NCI-H345 treated with DMSO at 0.1 percent for 48 hours (cell line): ENCODE results near the gene CARMIL3.
"Not testable (repeated sequence)": the region's sequence is repeated elsewhere in the genome, so short reads cannot be mapped to it uniquely, and the experiment has no call there.

Source experiments
- DNase-seq: peaks from one replicate; lab custom pipeline; 2025; ENCODE audit not compliant: unreplicated experiment; lab: John Stamatoyannopoulos, UW

Gene CARMIL3, protein sequence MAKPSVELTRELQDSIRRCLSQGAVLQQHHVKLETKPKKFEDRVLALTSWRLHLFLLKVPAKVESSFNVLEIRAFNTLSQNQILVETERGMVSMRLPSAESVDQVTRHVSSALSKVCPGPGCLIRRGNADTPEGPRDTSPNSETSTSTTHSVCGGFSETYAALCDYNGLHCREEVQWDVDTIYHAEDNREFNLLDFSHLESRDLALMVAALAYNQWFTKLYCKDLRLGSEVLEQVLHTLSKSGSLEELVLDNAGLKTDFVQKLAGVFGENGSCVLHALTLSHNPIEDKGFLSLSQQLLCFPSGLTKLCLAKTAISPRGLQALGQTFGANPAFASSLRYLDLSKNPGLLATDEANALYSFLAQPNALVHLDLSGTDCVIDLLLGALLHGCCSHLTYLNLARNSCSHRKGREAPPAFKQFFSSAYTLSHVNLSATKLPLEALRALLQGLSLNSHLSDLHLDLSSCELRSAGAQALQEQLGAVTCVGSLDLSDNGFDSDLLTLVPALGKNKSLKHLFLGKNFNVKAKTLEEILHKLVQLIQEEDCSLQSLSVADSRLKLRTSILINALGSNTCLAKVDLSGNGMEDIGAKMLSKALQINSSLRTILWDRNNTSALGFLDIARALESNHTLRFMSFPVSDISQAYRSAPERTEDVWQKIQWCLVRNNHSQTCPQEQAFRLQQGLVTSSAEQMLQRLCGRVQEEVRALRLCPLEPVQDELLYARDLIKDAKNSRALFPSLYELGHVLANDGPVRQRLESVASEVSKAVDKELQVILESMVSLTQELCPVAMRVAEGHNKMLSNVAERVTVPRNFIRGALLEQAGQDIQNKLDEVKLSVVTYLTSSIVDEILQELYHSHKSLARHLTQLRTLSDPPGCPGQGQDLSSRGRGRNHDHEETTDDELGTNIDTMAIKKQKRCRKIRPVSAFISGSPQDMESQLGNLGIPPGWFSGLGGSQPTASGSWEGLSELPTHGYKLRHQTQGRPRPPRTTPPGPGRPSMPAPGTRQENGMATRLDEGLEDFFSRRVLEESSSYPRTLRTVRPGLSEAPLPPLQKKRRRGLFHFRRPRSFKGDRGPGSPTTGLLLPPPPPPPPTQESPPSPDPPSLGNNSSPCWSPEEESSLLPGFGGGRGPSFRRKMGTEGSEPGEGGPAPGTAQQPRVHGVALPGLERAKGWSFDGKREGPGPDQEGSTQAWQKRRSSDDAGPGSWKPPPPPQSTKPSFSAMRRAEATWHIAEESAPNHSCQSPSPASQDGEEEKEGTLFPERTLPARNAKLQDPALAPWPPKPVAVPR (N-terminal part only)

DNA sequence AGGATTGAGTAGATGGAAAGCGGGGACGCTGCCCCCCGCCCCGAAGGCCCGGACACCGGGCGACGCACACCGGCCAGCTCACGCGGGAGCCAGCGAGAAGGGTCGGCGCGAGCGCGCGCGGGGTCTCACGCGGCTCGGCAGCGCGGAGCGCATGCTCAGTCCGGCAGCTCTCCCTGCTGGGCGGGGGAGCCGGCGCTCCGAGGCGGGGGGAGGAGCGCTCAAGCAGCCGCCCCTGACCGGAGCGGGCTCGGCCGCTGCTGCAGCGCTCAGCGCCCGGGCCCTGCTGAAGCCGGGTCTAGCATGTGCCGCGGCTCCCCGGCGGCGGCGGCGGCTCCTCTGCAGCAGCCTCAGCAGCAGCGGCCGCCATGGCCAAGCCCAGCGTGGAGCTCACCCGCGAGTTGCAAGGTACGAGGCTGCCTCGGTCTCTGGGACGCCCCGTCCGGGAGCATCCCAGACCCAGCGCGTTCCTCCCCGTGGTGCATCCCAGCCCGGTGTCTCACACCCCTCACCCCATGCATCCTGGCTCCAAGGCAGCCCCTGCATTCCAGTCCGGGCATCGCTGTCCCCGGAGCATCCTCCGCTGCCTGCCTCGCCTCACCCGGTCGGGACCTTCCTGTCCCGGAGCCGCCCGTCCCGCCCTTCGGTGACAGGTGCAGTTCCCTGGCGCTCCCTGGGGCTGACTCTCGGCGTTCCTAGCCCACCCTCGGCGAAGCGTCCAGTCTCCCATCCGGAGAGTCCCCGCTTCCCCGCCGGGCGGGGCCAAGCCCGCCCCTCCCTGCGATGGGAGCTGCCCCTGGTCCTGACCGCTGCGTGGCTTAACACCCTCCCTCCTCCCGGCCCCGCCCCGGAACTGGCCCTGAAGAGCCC, at the start of gene CARMIL3:
Gene CARMIL3 (plus strand): TSS at position 221 of the 867 bp plus-strand sequence. CDS start 145 bp downstream, at position 366.
- DNase-seq: peak; percentile 27

DNA sequence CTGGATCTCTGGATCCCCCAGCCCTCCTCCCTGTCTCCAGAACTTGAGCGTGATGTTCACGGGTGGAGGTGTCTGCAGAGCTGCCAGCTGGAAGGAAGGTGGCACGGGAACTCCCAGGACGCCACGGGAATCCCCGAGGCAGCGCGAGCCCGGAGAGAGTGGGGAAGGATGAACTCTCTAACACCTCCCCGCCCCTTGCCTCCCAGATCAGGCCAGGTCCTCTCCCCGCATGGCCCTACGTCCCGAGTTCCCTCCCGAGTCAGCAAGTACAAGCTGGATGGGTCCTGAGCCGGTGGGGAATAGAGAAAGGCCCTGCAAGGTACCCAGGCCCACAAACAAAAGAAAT, 45.4 kb upstream of the CARMIL3 start:
- DNase-seq: not testable (repeated sequence)

DNA sequence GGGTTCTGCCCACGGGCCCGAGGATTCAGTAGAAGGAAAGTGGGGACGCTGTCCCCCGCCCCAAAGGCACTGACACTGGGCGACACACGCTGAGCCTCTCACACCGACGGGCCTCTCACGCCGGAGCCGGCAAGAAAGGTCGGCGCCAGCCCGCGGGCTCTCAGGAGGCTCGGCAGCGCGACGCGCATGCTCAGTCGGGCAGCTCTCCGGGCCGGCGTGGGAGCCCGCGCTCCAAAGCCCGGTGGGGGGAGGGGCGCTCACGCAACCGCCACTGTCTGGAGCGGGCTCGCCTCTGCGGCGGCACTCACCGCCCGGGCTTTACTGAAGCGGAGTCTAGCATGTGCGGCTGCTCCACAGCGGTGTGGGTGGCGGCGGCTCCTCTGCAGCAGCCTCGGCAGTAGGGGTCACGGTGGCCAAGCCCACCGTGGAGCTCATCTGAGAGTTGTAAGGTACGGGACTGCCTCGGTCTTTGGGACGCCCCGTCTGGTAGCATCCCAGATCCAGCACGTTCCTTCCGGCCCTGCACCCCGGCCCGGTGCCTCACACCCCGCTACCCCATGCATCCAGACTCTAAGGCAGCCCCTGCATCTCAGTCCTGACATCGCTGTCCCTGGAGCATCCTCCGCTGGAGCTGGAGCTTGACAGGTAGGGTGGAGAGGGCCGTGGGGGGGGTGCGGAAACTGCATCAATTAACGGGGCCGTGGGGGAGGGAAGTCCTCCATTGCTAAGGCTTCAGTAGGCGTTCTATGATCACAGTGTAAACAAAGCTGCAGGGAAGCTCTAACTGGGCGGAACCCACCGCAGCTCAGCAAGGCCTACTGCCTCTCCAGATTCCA, 44.8 kb upstream of the CARMIL3 start:
- not testable (repeated sequence) for DNase-seq

DNA sequence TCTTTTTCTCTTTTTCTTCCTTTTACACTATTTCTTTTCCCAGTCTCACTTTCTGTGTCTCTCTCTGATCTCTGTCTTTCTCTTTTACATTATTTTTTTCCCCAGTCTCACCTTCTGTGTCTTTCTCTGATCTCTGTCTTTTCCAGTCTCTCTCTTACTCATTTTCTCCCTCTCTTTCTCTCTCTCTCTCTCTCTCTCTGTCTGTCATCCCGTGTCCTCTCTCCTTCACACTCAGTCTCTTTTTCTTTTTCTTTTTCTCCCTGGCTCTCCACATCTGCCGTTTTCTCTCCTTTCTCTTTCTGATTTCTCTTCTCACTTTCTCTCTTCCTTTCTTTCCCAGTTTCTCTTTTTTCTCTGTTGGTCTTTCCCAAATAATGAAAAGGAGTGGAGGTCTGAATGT, 40.8 kb upstream of the CARMIL3 start:
- DNase-seq: no peak

DNA sequence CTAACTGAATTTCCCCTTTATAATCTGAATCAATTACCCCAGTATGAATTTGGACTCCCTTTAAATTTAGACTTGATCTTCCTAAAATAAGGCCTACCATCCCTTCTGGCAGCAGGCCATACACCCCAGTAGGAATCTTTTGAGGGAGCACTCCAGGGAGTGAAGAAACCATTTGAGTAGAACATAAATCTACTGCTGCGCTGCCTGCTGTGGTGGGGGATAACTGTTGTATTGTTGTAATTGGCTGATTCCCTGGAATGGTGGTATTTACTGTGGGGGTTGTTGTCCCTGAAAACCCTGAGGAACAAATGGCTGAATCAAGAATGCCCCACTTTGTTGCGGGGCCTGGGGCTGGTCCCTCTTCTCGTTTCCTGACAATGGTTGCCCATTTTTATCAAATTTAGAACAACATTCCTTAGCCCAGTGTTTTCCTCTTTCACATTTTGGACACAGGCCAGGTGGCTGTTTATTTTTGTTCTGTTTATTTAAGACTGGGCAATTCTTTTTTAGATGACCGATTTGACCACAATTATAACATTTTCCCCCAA, 39.0 kb upstream of the CARMIL3 start:
- DNase-seq: not testable (repeated sequence)

DNA sequence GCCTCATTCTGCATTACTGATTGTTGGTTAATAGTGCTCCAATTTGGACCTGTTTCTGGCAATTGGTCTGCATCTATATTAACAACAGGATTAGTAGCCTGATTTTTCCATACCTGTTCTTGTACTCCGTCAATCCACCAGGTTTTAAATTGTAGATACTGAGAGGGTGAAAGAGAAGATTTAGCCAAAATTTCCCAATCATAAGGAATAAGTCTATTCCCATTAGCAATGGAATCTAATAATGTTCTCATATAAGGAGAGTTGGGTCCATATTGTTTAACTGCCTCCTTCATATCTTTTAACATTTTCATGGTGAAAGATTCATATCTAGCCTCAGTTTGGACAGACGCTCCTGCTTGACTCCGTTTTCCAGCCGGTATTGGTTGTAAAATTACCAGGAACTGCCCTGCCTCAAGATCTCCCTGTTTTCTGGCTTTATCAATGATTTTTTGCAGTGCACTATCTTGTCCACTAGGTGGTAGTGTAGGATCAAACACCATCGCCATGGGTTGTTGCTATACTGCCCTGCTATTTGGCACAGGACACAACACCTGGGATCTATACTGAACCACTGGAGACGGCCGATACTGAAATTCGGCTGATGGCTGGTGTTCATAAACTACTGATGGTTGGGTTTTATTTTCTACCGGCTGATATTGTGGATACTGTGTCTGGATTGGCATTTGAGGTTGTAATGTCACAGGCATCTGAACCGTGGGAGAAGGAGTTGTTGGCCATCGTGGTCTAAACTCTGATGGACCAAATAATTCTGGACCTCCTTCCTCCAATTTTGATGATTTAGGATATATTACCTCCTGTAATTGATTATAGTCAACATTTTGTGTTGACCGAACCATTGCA, 37.9 kb upstream of the CARMIL3 start:
- peak; percentile 65 for DNase-seq

DNA sequence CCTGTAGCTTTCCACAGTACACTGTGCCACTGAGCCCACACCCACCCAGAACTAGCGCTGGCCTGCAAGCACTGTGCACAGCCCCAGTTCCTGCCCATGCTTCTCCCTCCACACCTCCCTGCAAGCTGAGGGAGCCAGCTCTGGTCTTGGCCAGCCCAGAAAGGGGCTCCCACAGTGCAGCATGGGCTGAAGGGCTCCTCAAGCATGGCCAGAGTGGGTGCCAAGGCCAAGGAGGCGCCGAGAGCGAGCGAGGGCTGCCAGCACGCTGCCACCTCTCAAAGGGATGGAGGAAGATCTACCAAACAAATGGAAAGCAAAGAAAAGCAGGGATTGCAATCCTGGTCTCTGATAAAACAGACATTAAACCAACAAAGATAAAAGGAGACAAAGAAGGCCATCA, 36.1 kb upstream of the CARMIL3 start:
- DNase-seq: not testable (repeated sequence)

DNA sequence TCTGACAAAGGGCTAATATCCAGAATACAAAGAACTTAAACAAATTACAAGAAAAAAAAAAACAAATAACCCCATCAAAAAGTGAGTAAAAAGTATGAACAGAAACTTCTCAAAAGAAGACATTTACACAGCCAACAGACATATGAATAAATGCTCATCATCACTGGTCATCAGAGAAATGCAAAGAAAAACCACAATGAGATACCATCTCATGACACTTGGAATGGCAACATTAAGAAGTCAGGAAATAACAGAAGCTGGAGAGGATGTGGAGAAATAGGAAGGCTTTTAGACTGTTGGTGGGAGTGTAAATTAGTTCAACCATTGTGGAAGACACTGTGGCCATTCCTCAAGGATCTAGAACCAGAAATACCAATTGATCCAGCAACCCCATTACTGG, 32.8 kb upstream of the CARMIL3 start:
- not testable (repeated sequence) for DNase-seq

DNA sequence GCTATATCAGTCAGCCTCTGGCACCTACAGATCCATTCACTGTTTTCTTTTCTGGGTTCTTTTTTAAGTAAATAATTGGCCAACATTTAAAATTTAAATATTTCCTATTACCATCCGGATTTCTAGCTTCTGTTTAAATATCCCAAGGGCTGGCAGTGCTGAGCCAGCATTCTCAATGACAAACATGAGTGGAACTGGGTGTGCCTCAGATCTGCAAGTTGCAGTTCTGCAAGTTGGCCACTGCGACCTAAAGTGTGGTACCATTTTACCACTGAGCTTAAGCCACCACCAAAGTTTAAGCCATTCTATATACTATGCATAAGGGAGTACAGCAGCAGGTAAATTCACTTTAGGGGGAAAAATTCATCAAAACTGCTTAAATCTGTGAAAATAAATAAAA, 31.9 kb upstream of the CARMIL3 start:
- DNase-seq: not testable (repeated sequence)

DNA sequence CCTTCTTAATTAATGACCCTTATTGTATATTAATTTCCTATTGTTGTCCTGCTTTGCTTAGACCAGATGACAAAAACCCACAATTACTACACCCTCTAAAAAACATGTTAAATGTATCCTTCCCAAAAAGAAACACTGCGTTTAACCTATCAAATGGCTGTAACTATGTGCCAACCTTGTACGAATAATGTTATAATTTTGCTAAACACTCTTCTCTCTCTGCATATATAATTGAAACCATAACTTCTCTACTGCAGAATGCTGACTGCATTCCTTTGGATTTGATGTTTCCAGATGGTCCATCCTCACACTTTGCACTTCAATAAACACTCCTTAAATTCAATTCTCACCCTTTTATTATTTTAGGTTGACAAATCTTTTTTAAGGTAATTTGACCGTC, 31.3 kb upstream of the CARMIL3 start:
- not testable (repeated sequence) for DNase-seq

DNA sequence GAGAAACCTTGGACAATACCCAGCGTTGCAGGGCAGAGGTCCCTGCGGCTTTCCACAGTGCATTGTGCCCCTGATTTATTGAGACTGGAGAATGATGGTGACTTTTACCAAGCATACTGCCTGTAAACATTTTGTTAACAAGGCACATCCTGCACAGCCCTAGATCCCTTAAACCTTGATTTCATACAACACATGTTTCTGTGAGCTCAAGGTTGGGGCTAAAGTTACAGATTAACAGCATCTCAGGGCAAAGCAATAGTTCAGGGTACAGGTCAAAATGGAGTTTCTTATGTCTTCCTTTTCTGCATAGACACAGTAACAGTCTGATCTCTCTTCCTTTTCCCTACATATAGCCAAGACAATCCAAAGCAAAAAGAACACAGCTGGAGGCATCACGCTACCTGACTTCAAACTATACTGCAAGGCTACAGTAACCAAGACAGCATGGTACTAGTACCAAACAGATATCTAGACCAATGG, 26.8 kb upstream of the CARMIL3 start:
- not testable (repeated sequence) for DNase-seq

DNA sequence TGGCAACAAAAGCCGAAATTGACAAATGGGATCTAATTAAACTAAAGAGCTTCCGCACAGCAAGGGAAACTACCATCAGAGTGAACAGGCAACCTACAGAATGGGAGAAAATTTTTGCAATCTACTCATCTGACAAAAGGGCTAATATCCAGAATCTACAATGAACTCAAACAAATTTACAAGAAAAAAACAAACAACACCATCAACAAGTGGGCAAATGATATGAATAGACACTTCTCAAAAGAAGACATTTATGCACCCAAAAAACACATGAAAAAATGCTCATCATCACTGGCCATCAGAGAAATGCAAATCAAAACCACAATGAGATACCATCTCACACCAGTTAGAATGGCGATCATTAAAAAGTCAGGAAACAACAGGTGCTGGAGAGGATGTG, 22.1 kb upstream of the CARMIL3 start:
- not testable (repeated sequence) for DNase-seq

DNA sequence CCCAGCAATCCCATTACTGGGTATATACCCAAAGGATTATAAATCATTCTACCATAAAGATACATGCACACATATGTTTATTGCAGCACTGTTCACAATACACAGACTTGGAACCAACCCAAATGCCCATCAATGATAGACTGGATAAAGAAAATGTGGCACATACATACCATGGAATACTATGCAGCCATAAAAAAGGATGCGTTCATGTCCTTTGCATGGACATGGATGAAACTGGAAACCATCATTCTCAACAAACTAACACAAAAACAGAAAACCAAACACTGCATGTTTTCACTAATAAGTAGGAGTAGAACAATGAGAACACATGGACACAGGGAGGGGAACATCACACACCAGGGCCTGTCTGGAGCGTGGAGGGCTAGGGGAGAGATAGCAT, 20.5 kb upstream of the CARMIL3 start:
- DNase-seq: not testable (repeated sequence)

DNA sequence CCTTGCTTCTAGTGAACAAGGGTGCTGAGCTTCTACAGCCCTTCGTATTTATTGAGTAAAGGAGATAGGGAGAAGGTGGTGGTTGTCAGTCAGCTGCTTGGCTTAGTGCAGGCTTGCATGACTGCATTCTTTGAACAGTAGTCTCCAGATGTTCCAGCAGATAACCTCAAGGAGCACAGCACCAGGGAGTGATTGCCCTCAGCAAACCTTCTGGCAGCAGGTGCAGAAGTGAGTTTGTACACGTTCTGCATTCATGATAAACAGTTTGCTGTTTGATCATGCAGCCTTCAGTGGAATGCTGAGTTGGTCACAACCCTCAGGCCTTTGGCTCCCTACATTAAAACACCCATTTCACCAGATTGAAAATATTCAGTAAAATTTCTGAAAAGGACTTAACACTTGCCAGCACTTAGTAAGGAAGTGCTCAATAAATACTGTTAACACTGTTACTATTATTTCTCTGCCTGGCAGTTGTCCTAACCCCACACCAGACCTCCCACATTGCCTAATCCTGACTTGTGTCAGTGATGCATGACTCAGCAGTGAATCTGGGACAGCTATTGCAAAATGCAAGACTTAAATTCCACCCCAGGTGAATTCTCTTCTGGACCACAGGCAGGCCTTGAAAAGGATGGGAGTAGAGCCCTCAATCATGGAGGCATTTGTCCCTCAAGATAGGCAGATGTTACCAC, 18.9 kb upstream of the CARMIL3 start:
- DNase-seq: no peak

DNA sequence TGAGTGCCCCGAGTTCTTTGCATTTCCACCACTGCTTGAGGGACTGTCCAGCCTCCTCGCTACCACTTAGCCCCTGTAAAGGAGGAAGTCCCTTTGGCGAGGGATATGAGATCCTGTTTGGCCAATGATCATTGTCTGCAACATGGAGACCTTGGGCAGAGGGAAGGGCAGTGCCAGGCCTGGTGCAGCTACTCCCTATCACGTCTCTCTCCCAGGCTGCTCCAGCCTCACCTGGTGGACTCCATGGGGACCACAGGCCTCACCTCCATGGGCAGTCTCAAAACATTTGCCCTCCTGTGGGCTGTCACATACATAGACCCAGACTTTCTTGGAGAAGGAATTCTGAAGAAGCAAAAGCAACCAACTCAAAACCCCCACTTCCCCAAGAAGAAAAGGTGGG, 16.0 kb upstream of the CARMIL3 start:
- DNase-seq: not testable (repeated sequence)

DNA sequence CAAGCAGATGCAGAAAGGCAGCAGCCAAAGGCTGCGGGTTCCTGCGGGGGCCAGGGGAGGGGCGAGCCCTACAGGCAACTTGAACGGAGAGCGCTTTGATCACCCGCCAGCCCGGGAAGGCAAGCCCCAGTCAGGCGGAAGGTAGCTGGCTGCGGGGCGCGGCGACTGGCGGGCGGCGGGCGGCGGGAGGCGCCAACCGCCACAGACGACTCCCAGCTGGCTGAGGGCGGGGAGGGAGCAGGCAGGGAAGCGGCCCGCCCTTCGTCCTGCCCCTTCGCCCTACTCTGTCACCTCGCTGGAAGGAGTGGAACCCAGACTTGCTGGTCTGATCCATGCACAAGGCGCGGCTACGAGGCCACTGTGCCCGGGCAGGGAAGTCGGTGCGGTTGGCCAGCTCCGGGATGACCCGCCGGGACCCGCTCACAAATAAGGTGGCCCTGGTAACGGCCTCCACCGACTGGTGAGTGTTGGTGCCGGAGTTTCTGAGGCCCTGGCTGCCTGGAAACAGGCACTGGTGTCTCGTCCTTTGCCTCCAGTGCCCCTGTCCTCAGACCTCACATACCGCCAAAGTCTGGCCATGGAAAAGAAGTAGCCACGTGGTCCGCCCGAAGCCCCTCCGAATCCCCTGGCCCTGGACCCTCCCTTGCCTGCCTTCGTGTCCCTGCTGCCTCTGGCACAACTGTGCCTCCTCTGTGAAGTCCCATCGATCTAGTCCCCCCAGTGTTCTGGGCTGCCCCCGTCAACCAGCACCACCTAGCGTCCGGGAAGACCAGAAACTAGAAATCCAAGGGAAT, 15.4 kb upstream of the CARMIL3 start:
- DNase-seq: peak; percentile 66
